Cardiac fibroblast (primary cell): ENCODE data around the gene FRMD5.
A peak's percentile ranks its signal among the peaks of the same experiment; 100 is the strongest.
"Not testable (repeated sequence)": the region's sequence is repeated elsewhere in the genome, so short reads cannot be mapped to it uniquely, and the experiment has no call there.

ENCODE experiments used
- DNase-seq, 2 donors: peaks; one replicate each; pipeline versions ENCODE4 v3.0.0 to v3.0.0-alpha.2; 2010; ENCODE audit warnings: low read depth in 2 of 2
- H3K4me3 ChIP-seq, 2 donors: replicated peaks in 1 of 2; 1 replicate in 1 of 2; 2 replicates in 1 of 2; pipeline ENCODE4 v1.5.1; 2011; ENCODE audit warnings: low read depth in 2 of 2, low read length in 2 of 2, mild to moderate bottlenecking in 2 of 2, moderate library complexity in 1 of 2
- TF ChIP-seq, protein P1 (sequence below): IDR thresholded peaks from one replicate; pipeline ENCODE4 v1.5.1; 2011; ENCODE audit warnings: low read depth, mild to moderate bottlenecking, low read length, inconsistent platforms

Gene FRMD5

DNA sequence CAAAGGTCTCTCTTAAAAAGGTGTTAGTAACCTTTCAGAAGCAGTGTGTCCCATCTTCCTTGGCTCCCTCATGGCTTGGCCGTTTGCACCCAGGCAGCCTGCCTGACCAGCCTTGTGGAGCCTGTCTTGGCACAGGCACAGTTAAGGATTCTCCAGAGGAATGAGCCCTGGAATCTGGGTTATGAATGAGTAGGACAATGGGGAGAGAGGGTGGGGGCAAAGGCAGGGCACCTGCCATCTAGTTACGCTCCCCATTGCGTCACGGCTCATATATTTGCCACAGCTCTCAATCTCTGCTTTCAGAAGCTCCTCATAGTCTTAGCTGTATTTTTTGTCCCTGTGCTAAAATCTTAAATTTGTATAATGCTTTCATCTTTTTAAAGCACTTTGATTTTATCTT, 317.7 kb downstream of the FRMD5 start:
- TF ChIP-seq, protein P1, sequence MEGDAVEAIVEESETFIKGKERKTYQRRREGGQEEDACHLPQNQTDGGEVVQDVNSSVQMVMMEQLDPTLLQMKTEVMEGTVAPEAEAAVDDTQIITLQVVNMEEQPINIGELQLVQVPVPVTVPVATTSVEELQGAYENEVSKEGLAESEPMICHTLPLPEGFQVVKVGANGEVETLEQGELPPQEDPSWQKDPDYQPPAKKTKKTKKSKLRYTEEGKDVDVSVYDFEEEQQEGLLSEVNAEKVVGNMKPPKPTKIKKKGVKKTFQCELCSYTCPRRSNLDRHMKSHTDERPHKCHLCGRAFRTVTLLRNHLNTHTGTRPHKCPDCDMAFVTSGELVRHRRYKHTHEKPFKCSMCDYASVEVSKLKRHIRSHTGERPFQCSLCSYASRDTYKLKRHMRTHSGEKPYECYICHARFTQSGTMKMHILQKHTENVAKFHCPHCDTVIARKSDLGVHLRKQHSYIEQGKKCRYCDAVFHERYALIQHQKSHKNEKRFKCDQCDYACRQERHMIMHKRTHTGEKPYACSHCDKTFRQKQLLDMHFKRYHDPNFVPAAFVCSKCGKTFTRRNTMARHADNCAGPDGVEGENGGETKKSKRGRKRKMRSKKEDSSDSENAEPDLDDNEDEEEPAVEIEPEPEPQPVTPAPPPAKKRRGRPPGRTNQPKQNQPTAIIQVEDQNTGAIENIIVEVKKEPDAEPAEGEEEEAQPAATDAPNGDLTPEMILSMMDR = no peak
- no peak overlapping the region for H3K4me3 ChIP-seq
- no peak for DNase-seq

DNA sequence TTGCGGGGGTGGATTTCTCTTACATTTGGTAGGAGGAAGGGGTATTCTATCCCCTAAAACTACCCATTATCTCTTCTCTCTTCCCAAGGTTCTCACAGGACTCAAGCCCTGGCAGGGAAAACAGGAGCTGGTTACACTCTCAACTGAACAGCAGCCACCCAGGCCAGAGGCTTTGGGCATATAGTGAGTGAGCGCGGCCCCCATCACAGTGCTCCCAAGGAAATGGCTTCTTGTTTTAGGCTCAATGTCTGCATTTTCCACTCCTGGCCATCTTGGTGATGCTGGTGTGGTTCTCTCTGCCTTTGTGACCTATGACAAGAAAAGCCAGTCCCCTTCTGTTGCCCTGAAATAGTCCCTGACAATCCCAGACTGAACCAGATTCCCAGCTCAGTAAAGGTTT, 318.2 kb downstream of the FRMD5 start:
- TF ChIP-seq, protein P1 = no peak
- no peak for DNase-seq
- H3K4me3 ChIP-seq = no peak overlapping the region

DNA sequence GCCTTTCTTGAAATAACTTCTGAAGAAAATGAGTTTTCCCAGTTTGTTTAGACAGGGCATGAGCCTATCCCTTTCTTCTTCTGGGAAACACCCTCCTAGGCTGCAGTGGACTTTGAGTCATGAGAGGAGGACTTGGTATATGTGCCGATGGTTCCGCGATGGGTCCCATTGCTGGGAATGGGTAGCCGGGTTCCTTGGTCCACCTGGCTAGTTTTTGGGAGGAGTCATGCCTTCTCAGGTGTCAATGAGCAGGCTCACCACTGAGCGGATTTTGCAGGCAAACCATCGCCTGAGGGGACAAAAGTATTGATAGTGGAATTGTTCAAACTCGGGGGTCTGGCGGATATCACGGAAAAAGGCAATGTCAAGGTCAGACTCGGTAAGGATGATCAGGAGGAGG, 321.4 kb downstream of the FRMD5 start:
- no peak overlapping the region for H3K4me3 ChIP-seq
- DNase-seq = no peak
- TF ChIP-seq, protein P1 = no peak

DNA sequence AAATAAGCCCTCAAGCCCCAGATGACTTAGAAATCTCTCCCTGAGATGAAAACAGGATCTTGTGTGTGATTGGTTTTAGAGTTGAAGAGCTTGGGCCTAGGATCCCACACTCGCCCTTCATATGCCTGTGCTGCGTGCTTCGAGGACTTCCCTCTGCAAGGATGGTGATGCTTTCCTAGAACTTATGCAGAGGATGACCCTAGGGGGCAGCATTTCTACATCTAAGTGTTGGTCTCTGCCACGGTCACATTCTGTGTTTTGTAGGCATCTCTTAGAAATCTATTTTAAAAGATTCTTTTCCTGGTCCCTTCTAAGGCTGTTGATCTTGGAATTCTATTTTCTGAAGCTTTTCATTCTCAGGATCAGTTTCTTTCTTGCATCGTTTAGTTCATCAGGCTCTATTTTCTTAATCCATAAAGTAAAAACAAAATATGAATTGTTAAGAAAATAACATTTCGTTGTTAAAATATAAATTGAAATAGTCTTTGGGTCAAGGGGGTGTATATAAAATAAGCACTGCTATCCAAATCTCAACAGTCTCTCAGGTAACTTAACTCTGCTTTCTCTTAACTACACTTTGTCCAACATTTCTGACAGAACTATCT, 322.6 kb downstream of the FRMD5 start:
- TF ChIP-seq, protein P1 = peak; percentile 66
- no peak overlapping the region for H3K4me3 ChIP-seq
- DNase-seq = peak; percentile 85 to 90

DNA sequence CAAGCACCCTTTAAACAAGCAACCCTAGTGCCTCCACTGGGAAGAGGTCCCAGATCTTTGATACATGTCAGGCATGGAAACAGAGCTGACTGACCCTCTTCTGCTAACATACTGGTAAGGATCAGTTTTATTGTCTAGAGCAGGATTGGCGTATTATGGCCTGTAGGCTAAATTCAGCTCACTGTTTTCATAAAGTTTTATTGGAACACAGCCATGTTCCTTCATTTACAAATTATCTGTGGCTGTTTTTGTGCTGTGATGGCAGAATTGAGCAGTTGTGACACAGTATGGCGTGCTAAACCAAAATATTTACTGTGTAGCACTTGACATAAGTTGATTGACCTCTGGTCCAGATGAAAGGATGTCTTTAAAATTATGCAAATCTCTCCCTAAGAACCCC, 323.2 kb downstream of the FRMD5 start:
- TF ChIP-seq, protein P1 = no peak
- no peak for DNase-seq

DNA sequence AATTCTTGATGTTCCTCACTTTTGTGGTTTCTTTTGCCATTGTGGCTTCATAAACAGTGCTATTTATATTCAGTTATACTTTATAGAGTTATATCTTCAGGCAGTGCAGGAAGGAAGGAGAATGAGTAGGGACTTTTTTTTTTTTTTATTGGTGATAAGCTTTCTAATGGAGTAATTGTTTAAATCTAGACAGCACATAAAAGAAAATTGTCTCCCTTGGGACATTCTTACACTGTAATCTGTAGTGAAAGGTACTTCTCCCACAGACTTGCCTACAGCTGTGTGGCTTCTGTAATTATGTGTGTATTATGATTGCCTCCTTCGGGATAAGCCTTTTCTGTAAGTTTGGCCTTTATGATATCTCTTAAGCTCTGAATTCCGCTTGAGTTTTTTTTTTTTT, 326.7 kb downstream of the FRMD5 start:
- TF ChIP-seq, protein P1 = no peak
- peak; percentile 5 to 16 for DNase-seq
- H3K4me3 ChIP-seq = no peak overlapping the region

More for the DNA sequence above, 323.2 kb downstream of the FRMD5 start:
- no peak overlapping the region for H3K4me3 ChIP-seq

DNA sequence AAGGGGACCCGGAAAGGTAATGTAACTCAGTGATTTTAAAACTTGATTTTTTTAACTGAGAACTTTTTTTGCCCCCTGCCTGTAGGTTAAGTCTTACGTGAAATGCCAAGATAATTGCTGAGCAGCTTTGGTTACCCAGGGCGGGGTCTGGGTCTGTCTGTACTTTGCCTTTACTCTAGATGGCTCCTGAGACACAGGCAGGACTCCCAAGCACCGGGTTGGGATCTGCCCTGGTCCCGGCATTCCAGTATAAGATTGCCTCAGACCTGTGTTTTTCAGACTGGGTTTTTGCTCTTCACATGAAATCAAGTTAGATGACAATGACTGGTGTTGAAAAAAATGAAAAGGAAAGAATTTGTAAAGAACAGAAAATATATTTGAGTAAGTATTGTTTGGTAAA, 328.0 kb downstream of the FRMD5 start:
- DNase-seq = no peak
- H3K4me3 ChIP-seq = no peak overlapping the region
- TF ChIP-seq, protein P1 = no peak

DNA sequence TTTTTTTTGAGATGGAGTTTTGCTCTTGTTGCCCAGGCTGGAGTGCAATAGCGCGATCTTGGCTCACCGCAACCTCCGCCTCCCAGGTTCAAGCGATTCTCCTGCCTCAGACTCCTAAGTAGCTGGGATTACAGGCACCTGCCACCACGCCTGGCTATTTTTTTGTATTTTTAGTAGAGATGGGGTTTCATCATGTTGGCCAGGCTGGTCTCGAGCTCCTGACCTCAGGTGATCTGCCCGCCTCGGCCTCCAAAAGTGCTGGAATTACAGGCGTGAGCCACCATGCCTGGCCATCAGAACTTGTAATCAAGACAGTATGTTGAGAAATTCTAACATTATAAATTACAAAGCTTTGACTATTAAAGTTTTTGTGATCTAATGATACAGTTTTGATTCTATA, 328.4 kb downstream of the FRMD5 start:
- not testable (repeated sequence) for H3K4me3 ChIP-seq, DNase-seq
